Astrocyte (in vitro differentiated cells and primary cell): Measurements from ENCODE around the gene SLC26A2. TPM values are rescaled to one million over a fixed set of nuclear protein-coding genes. Genes with fewer than 3 reads are reported as not detected.

Experiments used
- DNase-seq: peaks from one replicate; pipeline ENCODE4 v3.0.0-alpha.2; 2010; ENCODE audit warnings: low read depth
- FAIRE-seq: peaks from 2 replicates; lab custom pipeline; 2011; peaks lifted over from hg19 to GRCh38; lab: Jason Lieb, UNC
- H2AFZ ChIP-seq: 2 replicates; pipeline ENCODE4 v1.6.0; 2012; ENCODE audit warnings: low read depth, low read length, inconsistent platforms
- H3K27ac ChIP-seq: 2 replicates; pipeline ENCODE4 v1.5.1; 2011; ENCODE audit warnings: low read depth, low read length, inconsistent platforms
- H3K27me3 ChIP-seq: 2 replicates; pipeline ENCODE4 v1.6.0; 2011; ENCODE audit warnings: low read length, inconsistent platforms; ENCODE audit not compliant: insufficient read depth
- H3K36me3 ChIP-seq: 2 replicates; pipeline ENCODE4 v1.5.1; 2011; ENCODE audit warnings: low read length, inconsistent platforms; ENCODE audit not compliant: insufficient read depth
- H3K4me1 ChIP-seq: 2 replicates; pipeline ENCODE4 v1.5.1; 2011; ENCODE audit warnings: low read length, inconsistent platforms; ENCODE audit not compliant: insufficient read depth
- H3K4me2 ChIP-seq: 2 replicates; pipeline ENCODE4 v1.6.0; 2012; ENCODE audit warnings: low read length, inconsistent platforms
- H3K4me3 ChIP-seq: 2 replicates; pipeline ENCODE4 v1.5.1; 2011; ENCODE audit warnings: low read depth, mild to moderate bottlenecking, low read length, inconsistent platforms; ENCODE audit not compliant: insufficient read depth
- H3K79me2 ChIP-seq: 2 replicates; pipeline ENCODE4 v1.6.0; 2012; ENCODE audit warnings: mild to moderate bottlenecking, low read length, inconsistent platforms; ENCODE audit not compliant: insufficient read depth
- H3K9ac ChIP-seq: 2 replicates; pipeline ENCODE4 v1.6.0; 2012; ENCODE audit warnings: mild to moderate bottlenecking, low read length, inconsistent platforms
- H3K9me3 ChIP-seq: 2 replicates; pipeline ENCODE4 v1.5.1; 2012; ENCODE audit warnings: low read depth, mild to moderate bottlenecking, low read length, inconsistent platforms; ENCODE audit not compliant: insufficient read depth
- H4K20me1 ChIP-seq: 2 replicates; pipeline ENCODE4 v1.6.0; 2012; ENCODE audit warnings: low read length, inconsistent platforms; ENCODE audit not compliant: insufficient read depth
- H3K27ac Mint-ChIP-seq: one replicate; pipeline ENCODE4 v1.8.0; 2021; ENCODE audit warnings: mild to moderate bottlenecking, mixed read lengths; ENCODE audit not compliant: unreplicated experiment
- H3K27me3 Mint-ChIP-seq: one replicate; pipeline ENCODE4 v1.8.0; 2021; ENCODE audit warnings: low read depth, mixed read lengths; ENCODE audit not compliant: unreplicated experiment
- H3K36me3 Mint-ChIP-seq: one replicate; pipeline ENCODE4 v1.8.0; 2021; ENCODE audit warnings: low read depth, mixed read lengths; ENCODE audit not compliant: unreplicated experiment
- H3K4me1 Mint-ChIP-seq: one replicate; pipeline ENCODE4 v1.8.0; 2021; ENCODE audit warnings: low read depth, mixed read lengths; ENCODE audit not compliant: unreplicated experiment
- H3K4me3 Mint-ChIP-seq: one replicate; pipeline ENCODE4 v1.8.0; 2021; ENCODE audit warnings: mild to moderate bottlenecking, moderate library complexity, mixed read lengths; ENCODE audit not compliant: unreplicated experiment
- H3K9me3 Mint-ChIP-seq: one replicate; pipeline ENCODE4 v1.8.0; 2021; ENCODE audit warnings: mild to moderate bottlenecking, mixed read lengths; ENCODE audit not compliant: unreplicated experiment
- CTCF ChIP-seq: IDR thresholded peaks from 2 replicates; pipeline ENCODE4 v1.5.1; 2011; ENCODE audit warnings: low read depth, mild to moderate bottlenecking, inconsistent platforms, low read length, moderate library complexity; ENCODE audit not compliant: insufficient read depth
- EZH2 ChIP-seq: IDR thresholded peaks from 2 replicates; pipeline ENCODE4 v1.6.1; 2012; ENCODE audit warnings: mild to moderate bottlenecking, low read length, inconsistent platforms; ENCODE audit not compliant: insufficient read depth
- total RNA-seq: library from RNA; stranded (reverse); gene quantifications from 2 replicates; pipeline ENCODE4 v1.2.1, GENCODE V29; 2021

Gene SLC26A2
- total RNA-seq, 1 donor from 2014 or later, result 19.8 TPM

GRCh38 chr5:150013931-150014330, 53.4 kb downstream of the SLC26A2 start:
- FAIRE-seq (no peak), DNase-seq (no peak)
- Histone ChIP-seq H3K9ac (no peak overlapping the region), H3K4me3 (no peak overlapping the region), H3K27me3 (no peaks in the 10 kb centered on the region), H2AFZ (no peak overlapping the region), H3K36me3 (peaks cover 59% of the 10 kb centered on the region), H3K4me2 (no peak overlapping the region), H3K9me3 (peaks cover 5% of the 10 kb centered on the region), H3K79me2 (peaks cover 61% of the 10 kb centered on the region), H4K20me1 (peaks cover 32% of the 10 kb centered on the region), H3K4me1 (peaks cover 10% of the 10 kb centered on the region), H3K27ac (no peak overlapping the region)
- Mint-ChIP-seq H3K27me3 (no peaks in the 10 kb centered on the region), H3K4me1 (peaks cover 12% of the 10 kb centered on the region), H3K27ac (no peak overlapping the region), H3K9me3 (peaks cover 9% of the 10 kb centered on the region), H3K4me3 (no peak overlapping the region), H3K36me3 (peaks cover 43% of the 10 kb centered on the region)
- TF ChIP-seq CTCF, result no peak
- no peak for TF ChIP-seq EZH2

- peaks cover 5% of the 10 kb centered on the region for H3K9me3 ChIP-seq
- H3K79me2 ChIP-seq, result peaks cover 56% of the 10 kb centered on the region
- H2AFZ ChIP-seq, result no peak overlapping the region
- Mint-ChIP-seq H3K9me3 (peaks cover 9% of the 10 kb centered on the region), H3K27me3 (no peaks in the 10 kb centered on the region), H3K4me3 (no peak overlapping the region), H3K27ac (no peak overlapping the region), H3K4me1 (peaks cover 10% of the 10 kb centered on the region), H3K36me3 (peaks cover 45% of the 10 kb centered on the region)
- H3K4me2 ChIP-seq, result no peak overlapping the region
- H4K20me1 ChIP-seq, result peaks cover 28% of the 10 kb centered on the region
- H3K4me3 ChIP-seq, result no peak overlapping the region
- TF ChIP-seq CTCF (no peak), EZH2 (no peak)
- no peak for FAIRE-seq
- no peak for DNase-seq
- peaks cover 64% of the 10 kb centered on the region for H3K36me3 ChIP-seq
- H3K27ac ChIP-seq, result no peak overlapping the region
- H3K27me3 ChIP-seq, result no peaks in the 10 kb centered on the region
- H3K9ac ChIP-seq, result no peak overlapping the region
- peaks cover 10% of the 10 kb centered on the region for H3K4me1 ChIP-seq
Measured at GRCh38 chr5:150014456-150014855, 53.9 kb downstream of the SLC26A2 start.

GRCh38 chr5:150015415-150015814, 54.9 kb downstream of the SLC26A2 start:
- peaks cover 9% of the 10 kb centered on the region for H3K9me3 Mint-ChIP-seq
- peaks cover 11% of the 10 kb centered on the region for H3K4me1 ChIP-seq
- no peaks in the 10 kb centered on the region for H3K27me3 Mint-ChIP-seq
- no peak for DNase-seq
- H3K9me3 ChIP-seq, result peaks cover 5% of the 10 kb centered on the region
- no peak overlapping the region for H2AFZ ChIP-seq
- H3K27me3 ChIP-seq, result no peaks in the 10 kb centered on the region
- peaks cover 66% of the 10 kb centered on the region for H3K36me3 ChIP-seq
- TF ChIP-seq EZH2 (no peak), CTCF (no peak)
- peaks cover 4% of the 10 kb centered on the region for H3K4me1 Mint-ChIP-seq
- no peak overlapping the region for H3K9ac ChIP-seq
- H3K79me2 ChIP-seq, result peaks cover 46% of the 10 kb centered on the region
- no peak for FAIRE-seq
- H3K4me2 ChIP-seq, result no peak overlapping the region
- H3K27ac Mint-ChIP-seq, result no peak overlapping the region
- H3K36me3 Mint-ChIP-seq, result peaks cover 49% of the 10 kb centered on the region
- no peak overlapping the region for H3K27ac ChIP-seq
- H3K4me3 ChIP-seq, result no peak overlapping the region
- H4K20me1 ChIP-seq, result peaks cover 20% of the 10 kb centered on the region
- H3K4me3 Mint-ChIP-seq, result no peak overlapping the region
